ENCODE measurements around the gene SPATS1. TPM values are rescaled to one million over a fixed set of nuclear protein-coding genes. Genes with fewer than 3 reads are reported as not detected.
A peak's percentile ranks its signal among the peaks of the same experiment; 100 is the strongest.

The SPATS1 gene
- total RNA-seq (not detected), polyA plus RNA-seq (not detected)
- long read RNA-seq, donor 1, result 0 reads
- long read RNA-seq, donor 2, result 0 reads

GRCh38 chr6:44342489-44342888, at the start of gene SPATS1:
Gene SPATS1 (plus strand): TSS chr6:44342650. CDS start chr6:44343096, 446 bp downstream.
- Histone ChIP-seq H3K4me3 (peak within 1 kb of the TSS in 1 of 8 donors; percentile 33), H3K27me3 (replicated peaks in 1 of 7) (peaks cover 0 to 55% (median 37%) of the 10 kb centered on the region in 7 donors), H3K27ac (no peak within 1 kb of the TSS), H3K36me3 (no peaks in the 10 kb centered on the region), H3K9me3 (no peaks in the 10 kb centered on the region), H3K4me1 (peaks cover 0 to 10% (median 6%) of the 10 kb centered on the region in 6 donors)
- no peak for TF ChIP-seq POLR2A (IDR thresholded peaks at IDR 0.05)
- TF ChIP-seq CTCF (IDR thresholded peaks at IDR 0.05 in 8 of 11, conservative IDR thresholded peaks at IDR 0.05 in 3 of 11), result no peak
- no peak for TF ChIP-seq POLR2AphosphoS5 (IDR thresholded peaks at IDR 0.05)
- intact Hi-C loops (cut with DNase I; ENCODE audit: low total_unique reads), result no loop called here
- 3 to 7% (median 5%) methylated on average over 25 to 31 of the region's 31 CpGs for WGBS, 5 donors
- DNase-seq, result peak; percentile 72

- peaks cover 4 to 99% (median 54%) of the 10 kb centered on the region in 7 donors for H3K27me3 ChIP-seq (replicated peaks in 1 of 7)
- peaks cover 9 to 13% (median 11%) of the 10 kb centered on the region in 6 donors for H3K4me1 ChIP-seq
- intact Hi-C loops (cut with DNase I; ENCODE audit: low total_unique reads), result no loop called here
- H3K36me3 ChIP-seq, result no peaks in the 10 kb centered on the region
- no peak for DNase-seq
- H3K9me3 ChIP-seq, result no peaks in the 10 kb centered on the region
- TF ChIP-seq POLR2AphosphoS5 (IDR thresholded peaks at IDR 0.05) (no peak), CTCF (IDR thresholded peaks at IDR 0.05 in 8 of 11, conservative IDR thresholded peaks at IDR 0.05 in 3 of 11) (no peak), POLR2A (IDR thresholded peaks at IDR 0.05) (no peak)
- no peak overlapping the region for H3K4me3 ChIP-seq
- H3K27ac ChIP-seq, result no peak overlapping the region
- 80 to 87% (median 86%) methylated on average over 4 of the region's 4 CpGs for WGBS, 5 donors
These were observed 49.6 kb upstream of the SPATS1 start for GRCh38 chr6:44292661-44293365.

- no peak for TF ChIP-seq POLR2AphosphoS5 (IDR thresholded peaks at IDR 0.05)
- no peak for TF ChIP-seq CTCF (IDR thresholded peaks at IDR 0.05 in 8 of 11, conservative IDR thresholded peaks at IDR 0.05 in 3 of 11)
- no peak for TF ChIP-seq POLR2A (IDR thresholded peaks at IDR 0.05)
- no peaks in the 10 kb centered on the region for H3K9me3 ChIP-seq
- intact Hi-C loops (cut with DNase I; ENCODE audit: low total_unique reads), result no loop called here
- H3K27ac ChIP-seq, result no peak overlapping the region
- H3K4me3 ChIP-seq, result no peak overlapping the region
- peaks cover 10 to 20% (median 14%) of the 10 kb centered on the region in 6 donors for H3K4me1 ChIP-seq
- peaks cover 0 to 9% (median under 1%) of the 10 kb centered on the region in 6 donors for H3K36me3 ChIP-seq
- peaks cover 4 to 84% (median 54%) of the 10 kb centered on the region in 7 donors for H3K27me3 ChIP-seq (replicated peaks in 1 of 7)
- DNase-seq, result peak; percentile 37
- 68 to 85% (median 80%) methylated on average over 7 of the region's 7 CpGs for WGBS, 5 donors
These were observed 47.3 kb upstream of the SPATS1 start for GRCh38 chr6:44294832-44295791.
